Measurements from ENCODE around the gene ZIC5.

ZIC5 gene

DNA sequence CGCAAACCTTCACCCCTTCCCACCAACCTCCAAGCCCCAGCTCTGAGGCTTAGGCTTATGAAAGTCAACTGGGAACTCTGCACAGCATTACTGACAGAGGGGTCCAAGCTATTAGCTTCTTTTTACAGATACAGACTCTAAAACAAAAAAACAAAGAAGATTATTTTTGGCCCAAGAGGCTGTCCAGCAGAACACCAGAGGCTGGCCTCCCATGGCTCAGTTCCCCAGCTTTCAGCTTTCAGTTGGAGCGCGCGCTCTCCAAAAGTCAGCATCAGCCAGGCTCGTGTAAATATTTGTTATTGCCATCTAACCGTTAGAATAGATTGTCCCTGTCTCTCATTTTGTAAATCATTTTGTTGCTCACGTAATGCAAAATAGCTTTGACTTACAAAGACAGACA lies 58.4 kb downstream of the ZIC5 start:
- Histone ChIP-seq H3K36me3 (ENCODE audit: control insufficient read depth in 1 of 2, insufficient read depth in 2 of 2, low read length in 2 of 2) (no peaks in the 10 kb centered on the region), H3K4me1 (ENCODE audit: control insufficient read depth in 1 of 2, insufficient read depth in 2 of 2, low read length in 2 of 2) (peaks cover 0 to 3% of the 10 kb centered on the region in 2 donors), H3K9me3 (ENCODE audit: control insufficient read depth in 1 of 2, low read length in 2 of 2) (no peaks in the 10 kb centered on the region), H3K27ac (ENCODE audit: low read depth, low read length) (no peak overlapping the region), H3K27me3 (ENCODE audit: control insufficient read depth in 1 of 2, insufficient read depth in 2 of 2, low read length in 2 of 2) (peaks cover 4 to 5% of the 10 kb centered on the region in 2 donors), H3K9ac (ENCODE audit: low read depth in 1 of 2, low read length in 2 of 2) (no peak overlapping the region), H3K4me3 (ENCODE audit: low read depth in 1 of 2, low read length in 2 of 2) (no peak overlapping the region)
